CD4-positive, alpha-beta T cell treated with Interleukin-6 at 100 ng/mL for 8 hours (primary cell): ENCODE results near the gene PRDX4.
"Not testable (repeated sequence)": the region's sequence is repeated elsewhere in the genome, so short reads cannot be mapped to it uniquely, and the experiment has no call there.

Source experiments
- DNase-seq: peaks from one replicate; pipeline ENCODE4 v3.0.0-alpha.2; 2020; ENCODE audit warnings: mixed read lengths, low spot score

Gene PRDX4

DNA sequence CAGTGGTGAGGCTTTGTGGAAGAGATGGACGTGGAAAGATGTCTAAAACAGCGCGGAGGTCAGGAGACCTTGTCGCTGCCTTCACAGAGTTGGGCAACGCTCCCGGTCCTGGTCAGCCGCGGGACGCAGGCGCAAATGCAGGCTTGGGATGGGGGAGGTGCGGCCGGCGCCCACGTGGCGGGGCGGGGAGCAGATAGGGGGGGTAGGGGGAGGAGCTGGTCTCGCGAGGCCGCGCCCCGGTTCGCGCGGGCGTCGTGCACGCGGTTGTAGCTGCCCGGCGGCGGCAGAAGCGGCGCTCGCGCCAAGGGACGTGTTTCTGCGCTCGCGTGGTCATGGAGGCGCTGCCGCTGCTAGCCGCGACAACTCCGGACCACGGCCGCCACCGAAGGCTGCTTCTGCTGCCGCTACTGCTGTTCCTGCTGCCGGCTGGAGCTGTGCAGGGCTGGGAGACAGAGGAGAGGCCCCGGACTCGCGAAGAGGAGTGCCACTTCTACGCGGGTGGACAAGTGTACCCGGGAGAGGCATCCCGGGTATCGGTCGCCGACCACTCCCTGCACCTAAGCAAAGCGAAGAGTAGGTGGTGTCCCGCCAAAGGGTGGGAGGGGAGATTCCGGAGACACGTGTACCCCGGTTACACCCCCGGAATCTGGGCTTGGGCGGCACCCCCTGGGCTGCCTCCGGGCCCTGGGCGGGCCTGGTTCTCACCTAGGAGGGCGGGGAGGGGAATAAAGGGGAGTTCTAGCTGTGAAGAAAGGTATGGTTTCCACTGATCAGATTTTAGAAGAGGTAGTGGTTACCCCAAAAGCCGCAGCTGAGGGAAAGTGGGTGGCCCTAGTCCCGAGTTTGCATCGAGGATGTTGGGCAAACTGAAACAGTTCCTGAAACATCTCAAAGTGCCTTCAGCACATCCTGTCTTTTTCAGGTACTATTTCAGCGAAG is at the start of gene PRDX4:
Gene PRDX4 (plus strand): TSS at position 255 of the 939 bp plus-strand sequence. CDS start 78 bp downstream, at position 333.
- peak; percentile 69 for DNase-seq

DNA sequence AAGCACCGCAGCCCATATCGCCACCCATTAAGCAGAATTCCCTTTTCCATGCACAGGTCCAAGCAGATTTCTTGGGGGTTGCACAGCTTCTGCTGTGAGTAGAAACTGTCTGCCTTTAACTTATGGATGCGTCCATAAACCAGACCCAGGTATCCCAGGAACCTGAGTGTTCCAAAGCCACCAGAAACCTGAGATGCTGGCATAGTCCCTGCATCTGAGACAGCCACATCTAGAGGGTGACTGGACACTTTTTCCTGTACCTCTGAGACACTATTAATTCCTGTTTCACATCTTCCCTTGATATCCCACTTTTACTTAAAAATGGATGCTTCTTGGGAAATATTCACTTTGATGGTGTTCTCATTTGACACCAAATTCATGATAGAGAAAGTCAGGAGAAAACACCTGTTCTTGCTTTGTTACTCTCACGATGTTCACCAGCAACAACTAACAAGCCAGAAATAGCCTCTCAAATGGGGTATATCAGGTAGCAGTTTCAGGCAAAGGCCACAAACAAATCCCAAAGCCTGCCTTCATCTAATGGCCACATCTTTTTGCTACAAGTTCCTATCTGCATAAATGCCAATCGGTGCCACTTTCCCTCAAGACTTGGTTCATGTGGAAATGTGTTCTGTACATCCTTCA is 45.5 kb upstream of the PRDX4 start:
- DNase-seq, result no peak

DNA sequence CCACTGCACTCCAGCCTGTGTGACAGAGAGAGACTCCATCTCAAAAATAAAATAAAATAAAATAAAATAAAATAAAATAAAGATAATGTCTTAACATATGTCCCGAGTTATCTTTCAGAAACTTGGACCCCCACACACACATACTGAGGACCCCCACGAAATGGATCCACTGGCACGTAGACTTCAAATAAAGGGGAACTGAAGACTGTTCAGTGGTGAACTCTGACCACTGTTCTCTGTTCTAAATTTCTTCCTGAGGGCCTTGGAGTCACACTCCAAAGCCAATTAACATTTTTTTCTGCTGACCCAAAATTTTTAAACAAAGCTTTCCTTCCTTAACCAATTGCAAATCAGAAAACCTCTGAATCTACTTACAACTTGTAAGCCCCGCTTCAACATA is 43.5 kb upstream of the PRDX4 start:
- DNase-seq, result no peak

DNA sequence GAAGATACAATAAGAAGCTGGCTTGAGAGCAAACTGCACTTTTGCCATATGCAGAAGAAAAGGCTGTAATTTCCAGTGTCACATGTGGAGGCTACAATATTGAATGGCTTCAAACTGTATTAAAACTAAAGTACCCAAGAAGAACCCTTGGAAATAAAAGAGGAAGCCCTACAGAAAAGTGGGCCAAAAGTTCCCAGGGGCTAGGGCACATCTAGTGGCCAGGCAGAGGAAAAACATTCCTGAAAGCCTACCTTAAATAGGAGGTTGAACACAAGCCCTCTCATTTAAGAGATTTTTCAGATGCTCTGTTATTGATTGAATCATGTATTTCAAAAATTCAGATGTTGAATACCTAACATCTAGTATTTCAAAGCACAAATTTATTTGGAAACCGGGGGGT is 40.6 kb upstream of the PRDX4 start:
- DNase-seq, result no peak

DNA sequence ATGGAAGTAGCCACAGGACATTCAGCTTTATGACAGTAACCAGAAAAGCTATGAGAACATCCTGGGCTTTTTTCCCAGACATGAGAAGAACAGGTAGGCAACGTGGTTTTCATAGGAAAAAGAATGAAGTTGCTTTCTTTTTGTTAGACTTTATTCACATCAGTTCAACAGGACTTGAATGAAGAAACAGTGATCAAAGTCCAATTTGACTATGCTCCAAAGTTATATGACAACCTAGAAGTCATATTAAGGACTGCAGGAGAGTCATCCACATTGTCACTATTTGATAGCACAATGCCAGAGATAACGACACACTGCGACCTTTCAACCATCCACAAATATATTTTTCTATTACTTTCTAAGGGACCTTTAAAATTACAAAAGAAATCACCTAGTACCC is 39.2 kb upstream of the PRDX4 start:
- no peak for DNase-seq

GRCh38 chrX:23631136-23631535 is 36.2 kb upstream of the PRDX4 start:
- DNase-seq, result no peak

GRCh38 chrX:23633834-23634580 is 33.3 kb upstream of the PRDX4 start:
- DNase-seq, result no peak

DNA sequence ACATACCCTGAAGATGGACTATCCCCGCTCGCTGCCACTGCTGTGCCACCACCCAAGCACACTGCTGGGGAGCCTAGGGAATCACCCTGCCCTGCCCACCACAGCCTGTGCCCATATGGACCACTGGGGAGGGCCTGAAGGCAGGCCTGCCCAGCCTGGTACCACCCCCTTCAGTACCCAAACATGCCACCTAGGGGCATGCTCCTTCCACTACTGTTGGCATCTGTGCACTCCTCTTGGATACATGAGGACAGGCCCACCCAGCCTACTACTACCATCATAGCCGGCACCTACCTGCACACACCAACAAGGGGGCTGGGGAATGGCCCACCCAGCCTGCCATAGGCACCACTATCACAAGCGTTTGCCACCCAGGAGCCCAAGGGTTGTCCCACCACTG is 30.1 kb upstream of the PRDX4 start:
- no peak for DNase-seq

DNA sequence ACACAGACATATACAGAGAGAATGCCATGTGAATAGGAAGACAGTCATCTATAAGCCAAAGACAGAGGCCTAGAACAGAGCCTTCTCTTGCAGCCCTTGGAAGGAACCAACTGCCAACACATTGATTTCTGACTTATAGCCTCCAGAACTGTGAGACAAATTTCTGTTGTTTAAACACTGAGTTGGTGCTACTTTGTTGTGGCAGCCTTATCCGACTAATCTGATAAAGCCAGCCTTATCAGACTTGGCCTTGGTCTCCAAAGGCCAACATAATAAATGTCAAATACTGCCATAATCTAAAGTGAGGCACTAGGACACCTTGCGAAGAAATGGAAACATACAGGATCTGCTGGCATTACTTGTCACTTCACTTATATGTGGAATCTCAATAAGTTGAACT is 24.3 kb upstream of the PRDX4 start:
- no peak for DNase-seq

DNA sequence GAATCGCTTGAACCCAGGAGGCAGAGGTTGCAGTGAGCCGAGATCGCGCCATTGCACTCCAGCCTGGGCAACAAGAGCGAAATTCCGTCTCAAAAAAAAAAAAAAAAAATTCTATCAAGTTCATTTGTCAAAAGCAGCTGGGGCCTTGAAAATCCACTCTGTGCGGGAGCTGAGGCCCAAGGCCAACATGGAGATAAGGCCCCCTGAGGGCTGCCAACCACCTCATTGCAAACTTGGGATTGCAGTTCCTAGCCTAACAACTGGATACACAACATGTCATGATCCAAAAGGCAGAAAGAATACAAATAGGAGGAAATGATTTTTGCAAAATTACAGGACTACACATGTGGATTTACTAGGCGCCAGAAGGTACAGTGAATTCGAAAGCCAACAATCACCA is 22.5 kb upstream of the PRDX4 start:
- DNase-seq, result no peak

GRCh38 chrX:23656091-23656490 is 11.2 kb upstream of the PRDX4 start:
- no peak for DNase-seq

GRCh38 chrX:23656684-23657083 is 10.6 kb upstream of the PRDX4 start:
- no peak for DNase-seq

DNA sequence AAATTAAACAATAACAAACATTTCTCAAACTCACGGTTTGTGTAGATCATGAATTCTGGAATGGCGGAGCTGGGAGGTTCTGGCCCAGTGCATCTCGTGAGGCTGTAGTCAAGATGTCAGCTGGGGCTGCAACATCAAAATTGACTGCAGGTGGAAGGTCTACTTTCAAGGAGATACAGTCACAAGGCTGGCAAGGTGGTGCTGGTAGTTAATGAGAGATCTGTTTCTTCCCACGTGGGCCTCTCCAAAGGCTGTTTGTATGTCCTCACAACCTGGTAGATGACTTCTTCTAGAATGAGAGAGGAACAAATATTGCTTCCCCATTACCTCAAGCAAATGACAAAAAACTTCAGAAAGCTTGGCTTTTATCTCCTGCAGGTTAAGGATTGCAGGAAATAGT is 8.0 kb upstream of the PRDX4 start:
- DNase-seq, result no peak

DNA sequence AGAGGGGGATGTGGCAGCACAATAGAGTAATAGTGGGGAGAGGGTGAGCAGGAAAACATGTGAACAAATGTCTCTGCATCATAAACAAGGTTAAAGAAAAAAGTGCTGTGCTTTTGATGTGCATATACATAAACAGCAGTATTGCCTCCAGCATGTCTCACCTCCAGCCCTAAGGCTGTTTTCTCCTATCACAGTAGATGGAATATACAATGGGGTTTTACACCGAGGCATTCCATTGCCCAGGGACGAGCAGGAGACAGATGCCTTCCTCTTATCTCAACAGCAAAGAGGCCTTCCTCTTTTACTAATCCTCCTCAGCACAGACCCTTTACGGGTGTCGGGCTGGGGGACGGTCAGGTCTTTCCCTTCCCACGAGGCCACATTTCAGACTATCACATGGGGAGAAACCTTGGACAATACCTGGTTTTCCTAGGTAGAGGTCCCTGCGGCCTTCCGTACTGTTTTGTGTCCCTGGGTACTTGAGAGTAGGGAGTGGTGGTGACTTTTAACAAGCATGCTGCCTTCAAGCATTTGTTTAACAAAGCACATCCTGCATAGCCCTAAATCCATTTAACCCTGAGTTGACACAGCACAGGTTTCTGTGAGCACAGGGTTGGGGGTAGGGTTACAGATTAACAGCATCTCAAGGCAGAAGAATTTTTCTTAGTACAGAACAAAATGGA is 7.1 kb upstream of the PRDX4 start:
- not testable (repeated sequence) for DNase-seq

DNA sequence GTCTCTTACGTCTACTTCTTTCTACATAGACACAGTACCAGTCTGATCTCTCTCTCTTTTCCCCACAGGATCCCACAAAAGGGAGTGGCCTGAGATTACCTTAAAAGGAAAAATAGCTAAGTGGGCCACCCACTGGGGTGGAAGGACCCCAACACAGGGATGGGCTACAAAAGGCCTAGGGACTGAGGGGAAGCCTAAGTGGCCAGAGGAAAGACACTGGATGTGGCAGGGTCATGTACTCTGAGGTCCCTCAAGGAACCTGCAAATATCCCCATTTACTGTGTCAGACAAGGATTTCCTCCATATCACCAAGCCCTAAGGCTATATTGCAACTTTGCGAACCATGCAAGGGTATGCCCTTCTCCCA is 6.5 kb upstream of the PRDX4 start:
- no peak for DNase-seq

DNA sequence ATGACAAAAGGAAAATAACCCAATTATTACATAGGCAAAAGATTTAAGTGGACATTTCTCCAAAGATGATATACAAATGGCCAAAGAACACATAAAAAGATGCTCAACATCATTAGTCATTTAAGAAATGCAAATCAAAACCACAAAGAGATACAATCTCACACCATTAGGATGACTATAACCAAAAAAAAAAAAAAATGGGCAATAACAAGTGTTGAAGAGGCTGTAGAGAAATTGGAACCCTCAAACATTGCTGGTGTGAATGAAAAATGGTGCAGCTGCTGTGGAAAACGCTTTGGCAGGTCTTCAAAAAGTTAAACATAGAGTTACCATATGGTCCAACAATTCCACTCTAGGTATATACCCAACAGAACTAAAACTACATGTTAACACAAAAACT is 5.6 kb upstream of the PRDX4 start:
- no peak for DNase-seq

DNA sequence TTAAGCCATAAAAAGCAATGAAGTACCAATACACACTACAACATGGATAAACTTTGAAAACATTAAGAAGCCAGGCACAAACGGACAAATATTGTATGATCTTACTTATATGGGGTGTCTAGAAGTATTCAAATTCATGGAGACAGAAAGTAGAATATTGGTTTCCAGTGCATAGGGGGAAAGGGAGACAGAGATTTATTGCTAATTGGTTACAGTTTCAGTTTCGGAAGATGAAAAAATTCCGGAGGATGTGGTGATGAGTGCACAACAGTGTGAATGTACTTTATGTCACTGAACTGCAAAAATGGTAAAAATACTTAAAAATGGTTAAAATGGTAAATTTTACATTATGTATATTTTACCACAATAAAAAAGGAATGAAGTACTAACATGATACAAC is 5.1 kb upstream of the PRDX4 start:
- peak; percentile 36 for DNase-seq

GRCh38 chrX:23662853-23663252 is 4.4 kb upstream of the PRDX4 start:
- DNase-seq, result no peak

DNA sequence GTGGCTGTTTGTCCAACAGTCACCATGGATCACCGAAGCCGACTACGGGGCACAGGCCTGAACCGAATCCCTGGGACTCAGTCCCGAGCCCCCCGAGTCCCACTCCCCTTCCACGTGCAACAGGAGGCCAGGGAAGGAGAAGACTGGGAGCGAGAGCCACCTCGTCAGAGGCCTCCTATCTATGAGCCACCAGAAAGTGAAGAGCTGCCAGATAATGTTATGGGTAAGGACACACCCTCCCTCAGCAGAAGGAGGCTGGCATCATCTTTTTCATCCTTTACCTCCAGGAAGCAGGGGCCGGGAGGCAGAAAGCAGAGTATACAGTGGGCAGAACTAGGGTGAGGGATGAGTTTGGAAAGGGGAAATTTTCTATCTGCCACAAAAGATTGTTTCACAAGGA is 2.8 kb upstream of the PRDX4 start:
- no peak for DNase-seq

DNA sequence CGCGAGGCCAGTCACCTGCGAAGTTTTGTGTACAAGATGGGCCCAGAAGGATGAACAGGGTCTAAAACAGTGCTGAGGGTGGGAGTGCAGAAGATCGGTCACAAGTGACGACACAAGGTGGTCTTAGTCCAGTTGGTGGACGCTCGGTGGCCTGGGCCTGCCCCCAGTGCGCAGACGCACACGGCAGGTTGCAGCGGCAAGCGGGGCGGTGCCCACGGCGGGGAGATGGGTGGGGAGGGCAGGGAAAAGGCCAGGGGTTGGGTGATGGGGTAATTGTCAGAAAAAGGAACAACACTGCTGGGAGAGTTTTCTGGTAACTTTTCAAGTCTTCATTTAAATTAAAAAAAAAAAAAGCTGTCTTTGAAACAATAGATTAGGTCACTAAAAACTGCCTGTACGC is 1.0 kb upstream of the PRDX4 start:
- no peak for DNase-seq

- DNase-seq, result no peak
Observed at GRCh38 chrX:23668335-23668734, 1.0 kb downstream of the PRDX4 start.

DNA sequence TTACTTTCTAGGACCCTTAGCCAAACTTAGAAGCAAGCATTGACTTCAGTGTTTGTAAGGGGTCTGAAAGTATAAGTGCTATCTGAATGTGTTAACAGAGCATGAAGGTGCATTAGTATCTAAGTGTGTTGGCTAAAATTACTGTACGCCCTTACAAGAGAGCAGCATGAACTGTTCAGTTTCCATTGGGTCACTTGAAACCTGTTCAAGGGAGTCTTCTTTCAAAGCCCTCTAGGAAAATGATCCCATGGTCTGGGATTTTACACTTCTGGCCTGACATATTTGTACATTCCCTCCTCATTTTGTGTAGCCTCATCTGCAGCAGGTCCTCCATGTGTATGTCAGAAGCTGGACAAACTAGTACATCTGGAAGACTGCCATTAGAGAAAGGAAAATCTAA is 3.2 kb downstream of the PRDX4 start:
- DNase-seq, result no peak
